CD4-positive, alpha-beta T cell (primary cell): ENCODE data around the gene SERPINA5. TPM values are rescaled to one million over a fixed set of nuclear protein-coding genes. Genes with fewer than 3 reads are reported as not detected.

Experiments used
- ATAC-seq: fragments of 200-7000 bp; cut with Tn5 transposase; one replicate; pipeline ENCODE4 v1.10.0; 2022; ENCODE audit warnings: mild to moderate bottlenecking; ENCODE audit not compliant: poor library complexity
- CTCF ChIA-PET: fragments of 350-600 bp; sonication (Branson Sonifier 250); formaldehyde crosslinking; loops from one replicate; lab custom pipeline; 2021; ENCODE audit warnings: antibody characterized with exemption, inconsistent platforms; lab: Charles Lee
- POLR2A ChIA-PET: fragments of 350-600 bp; sonication (Branson Sonifier 250); formaldehyde crosslinking; loops from one replicate; lab custom pipeline; 2021; ENCODE audit warnings: antibody characterized with exemption, inconsistent platforms; lab: Charles Lee
- DNase-seq, 14 experiments: peaks; one replicate each; pipeline ENCODE4 v3.0.0-alpha.2; 2013 to 2020; ENCODE audit warnings: mixed read lengths in 2 of 14
- H3K27ac ChIP-seq, 2 donors: one replicate each; pipeline versions ENCODE4 v1.5.1 to v1.7.0; 2013; ENCODE audit warnings: low read length in 2 of 2, low read depth in 1 of 2, mild to moderate bottlenecking in 1 of 2
- H3K27me3 ChIP-seq, 2 experiments: 1 replicate in 1 of 2; 2 replicates in 1 of 2; pipeline versions ENCODE4 v1.6.1 to v1.7.0; 2013; ENCODE audit warnings: low read length in 2 of 2, control low read depth in 1 of 2, mild to moderate bottlenecking in 1 of 2, moderate library complexity in 1 of 2; ENCODE audit not compliant: insufficient read depth in 2 of 2, control insufficient read depth in 1 of 2
- H3K36me3 ChIP-seq: one replicate; pipeline ENCODE4 v1.6.1; 2013; ENCODE audit warnings: low read length, control low read depth; ENCODE audit not compliant: insufficient read depth
- H3K4me1 ChIP-seq: one replicate; pipeline ENCODE4 v1.6.1; 2013; ENCODE audit warnings: low read length, control low read depth; ENCODE audit not compliant: insufficient read depth
- H3K4me3 ChIP-seq: one replicate; pipeline ENCODE4 v1.5.1; 2013; ENCODE audit warnings: mild to moderate bottlenecking, low read length, moderate library complexity
- H3K9me3 ChIP-seq, 2 experiments: 1 replicate in 1 of 2; 2 replicates in 1 of 2; pipeline versions ENCODE4 v1.6.1 to v1.7.0; 2013; ENCODE audit warnings: low read length in 2 of 2, mild to moderate bottlenecking in 2 of 2, control low read depth in 1 of 2, moderate library complexity in 1 of 2; ENCODE audit not compliant: control insufficient read depth in 1 of 2, insufficient read depth in 1 of 2
- H3K27ac Mint-ChIP-seq: one replicate; pipeline ENCODE4 v1.8.0; 2020; ENCODE audit warnings: mixed read lengths
- H3K27me3 Mint-ChIP-seq: one replicate; pipeline ENCODE4 v1.8.0; 2021; ENCODE audit warnings: mixed read lengths
- H3K36me3 Mint-ChIP-seq: one replicate; pipeline ENCODE4 v1.8.0; 2021; ENCODE audit warnings: low read depth, mixed read lengths
- H3K4me1 Mint-ChIP-seq: one replicate; pipeline ENCODE4 v1.8.0; 2021; ENCODE audit warnings: low read depth, mixed read lengths
- H3K4me3 Mint-ChIP-seq: one replicate; pipeline ENCODE4 v1.8.0; 2020; ENCODE audit warnings: mild to moderate bottlenecking, mixed read lengths
- H3K9me3 Mint-ChIP-seq: one replicate; pipeline ENCODE4 v1.8.0; 2020; ENCODE audit warnings: mixed read lengths
- CTCF ChIP-seq: fragments of 200-600 bp; IDR thresholded peaks from one replicate; pipeline ENCODE4 v1.8.0; 2022; ENCODE audit warnings: antibody characterized with exemption, mild to moderate bottlenecking
- intact Hi-C, 2 experiments: fragments of 100-400 bp; cut with DNase I in 1 of 2; cut with micrococcal nuclease in 1 of 2; formaldehyde crosslinking; loops; one replicate each; pipeline versions ENCODE4 v1.15.1 to v1.9.0; 2023 to 2025; cut with DNase I, micrococcal nuclease
- total RNA-seq, 174 experiments: library from RNA in 2 of 174; stranded (reverse) in 2 of 174; gene quantifications; one replicate each; pipeline ENCODE4 v1.2.3 and lab custom pipeline; 2021 to 2026

The SERPINA5 gene
- total RNA-seq, 2 experiments from 2014 or later: not detected

GRCh38 chr14:94536836-94537235 is 44.4 kb upstream of the SERPINA5 start:
- ATAC-seq (no peak), DNase-seq (no peak)
- H3K27ac ChIP-seq: no peak overlapping the region
- peaks cover 0 to 3% of the 10 kb centered on the region in 2 experiments for H3K9me3 ChIP-seq
- no peak for TF ChIP-seq CTCF
- no peaks in the 10 kb centered on the region for H3K4me1 Mint-ChIP-seq
- no peak overlapping the region for H3K4me3 Mint-ChIP-seq
- H3K27me3 Mint-ChIP-seq: peaks cover 53% of the 10 kb centered on the region
- H3K4me3 ChIP-seq: no peak overlapping the region
- H3K27me3 ChIP-seq: peaks cover 0 to 8% of the 10 kb centered on the region in 2 experiments
- no peaks in the 10 kb centered on the region for H3K36me3 ChIP-seq
- no peaks in the 10 kb centered on the region for H3K36me3 Mint-ChIP-seq
- intact Hi-C loops: no loop called here
- POLR2A ChIA-PET: no interaction called here
- no peaks in the 10 kb centered on the region for H3K4me1 ChIP-seq
- no peak overlapping the region for H3K27ac Mint-ChIP-seq
- CTCF ChIA-PET: no interaction called here
- H3K9me3 Mint-ChIP-seq: no peaks in the 10 kb centered on the region

- no peak overlapping the region for H3K4me3 ChIP-seq
- POLR2A ChIA-PET: no interaction called here
- peaks cover 49% of the 10 kb centered on the region for H3K27me3 Mint-ChIP-seq
- no peaks in the 10 kb centered on the region for H3K4me1 Mint-ChIP-seq
- no peak overlapping the region for H3K4me3 Mint-ChIP-seq
- ATAC-seq (no peak), DNase-seq (no peak)
- intact Hi-C loops: no loop called here
- peaks cover 0 to 8% of the 10 kb centered on the region in 2 experiments for H3K27me3 ChIP-seq
- H3K9me3 ChIP-seq: peaks cover 0 to 3% of the 10 kb centered on the region in 2 experiments
- CTCF ChIA-PET: interaction anchor here (1.7 kb wide), 1 partner anchor 11 kb away, joined by 4 read pairs; no protein-coding TSS in a partner anchor
- H3K9me3 Mint-ChIP-seq: no peaks in the 10 kb centered on the region
- no peaks in the 10 kb centered on the region for H3K36me3 Mint-ChIP-seq
- H3K4me1 ChIP-seq: no peaks in the 10 kb centered on the region
- no peak overlapping the region for H3K27ac ChIP-seq
- no peaks in the 10 kb centered on the region for H3K36me3 ChIP-seq
- H3K27ac Mint-ChIP-seq: no peak overlapping the region
- no peak for TF ChIP-seq CTCF
These were observed 43.0 kb upstream of the SERPINA5 start for GRCh38 chr14:94538070-94538740.

GRCh38 chr14:94539181-94539580 is 42.0 kb upstream of the SERPINA5 start:
- Histone ChIP-seq H3K4me3 (no peak overlapping the region), H3K36me3 (no peaks in the 10 kb centered on the region), H3K4me1 (no peaks in the 10 kb centered on the region), H3K9me3 (peaks cover 0 to 3% of the 10 kb centered on the region in 2 experiments), H3K27me3 (peaks cover 0 to 8% of the 10 kb centered on the region in 2 experiments), H3K27ac (no peak overlapping the region)
- CTCF ChIA-PET: interaction anchor here (1.7 kb wide), 1 partner anchor 10 kb away, joined by 4 read pairs; no protein-coding TSS in a partner anchor
- Mint-ChIP-seq H3K4me1 (no peaks in the 10 kb centered on the region), H3K27me3 (peaks cover 43% of the 10 kb centered on the region), H3K9me3 (no peaks in the 10 kb centered on the region), H3K36me3 (no peaks in the 10 kb centered on the region), H3K27ac (no peak overlapping the region), H3K4me3 (no peak overlapping the region)
- no peak for TF ChIP-seq CTCF
- intact Hi-C loops: no loop called here
- ATAC-seq (no peak), DNase-seq (no peak)
- POLR2A ChIA-PET: no interaction called here
